H1 (cell line): ENCODE measurements around the gene MAPK8IP3.

Experiments
- CTCF ChIP-seq, 3 experiments: IDR thresholded peaks; 1 replicate in 2 of 3; 2 replicates in 1 of 3; pipeline versions ENCODE4 v1.5.1 to v1.6.1; 2011; ENCODE audit warnings: low read length in 3 of 3, mild to moderate bottlenecking in 3 of 3, inconsistent platforms in 2 of 3, low read depth in 1 of 3, moderate library complexity in 1 of 3; ENCODE audit not compliant: insufficient read depth in 1 of 3; ENCODE audit errors: control extremely low read depth in 1 of 3
- EP300 ChIP-seq, 2 experiments: IDR thresholded peaks; 1 replicate in 1 of 2; 2 replicates in 1 of 2; pipeline ENCODE4 v1.6.1; 2011 to 2012; ENCODE audit warnings: low read depth in 2 of 2, low read length in 2 of 2, mild to moderate bottlenecking in 2 of 2, borderline replicate concordance in 1 of 2, inconsistent platforms in 1 of 2, moderate library complexity in 1 of 2
- RNF2 ChIP-seq: fragments of 200-900, 300-1000 bp; sonication (generic); IDR thresholded peaks from 2 replicates; pipeline ENCODE4 v1.7.1; 2016; ENCODE audit warnings: borderline replicate concordance, low read depth, mild to moderate bottlenecking, antibody characterized with exemption, low read length; ENCODE audit not compliant: poor library complexity, severe bottlenecking; ENCODE audit errors: missing control alignments

GRCh38 chr16:1786242-1787055, 80.5 kb downstream of the MAPK8IP3 start:
- TF ChIP-seq EP300 (IDR thresholded peaks at IDR 0.05; ENCODE audit: borderline replicate concordance in 1 of 2, low read depth in 2 of 2, low read length in 2 of 2) (no peak), RNF2 (no peak), CTCF (IDR thresholded peaks at IDR 0.05; ENCODE audit: control extremely low read depth in 1 of 3, insufficient read depth in 1 of 3, low read depth in 1 of 3, low read length in 3 of 3) (peak; percentile 9 to 62 (median 36); a peak in 3 of 4 replicates)
